Omental fat pad (tissue), 4 donors: ENCODE data around the gene TFG. TPM values are rescaled to one million over a fixed set of nuclear protein-coding genes. Genes with fewer than 3 reads are reported as not detected.

ENCODE experiments used
- ATAC-seq: fragments of 150-250 bp; one replicate; pipeline ENCODE4 v1.9.1; 2016; ENCODE audit warnings: mild to moderate bottlenecking, moderate library complexity; ENCODE audit not compliant: low FRiP score
- DNase-seq: peaks from one replicate; pipeline ENCODE4 v3.0.0-alpha.2; 2019; ENCODE audit warnings: low spot score
- total RNA-seq, 4 donors: library from RNA; depleted of rRNA; stranded (reverse); fragments of >200 nt; gene quantifications; one replicate each; pipeline ENCODE4 v1.1.0, GENCODE V29; 2016
- TF ChIP-seq, protein P1 (sequence below), 3 donors: fragments of 450-650 bp; IDR thresholded peaks; one replicate each; pipeline ENCODE4 v1.5.1; 2016 to 2017; ENCODE audit warnings: antibody characterized with exemption in 3 of 3, mild to moderate bottlenecking in 3 of 3, moderate library complexity in 2 of 3

TFG gene
- total RNA-seq, 4 donors from 2014 or later = 59.3 to 108 (median 91.3) TPM

DNA sequence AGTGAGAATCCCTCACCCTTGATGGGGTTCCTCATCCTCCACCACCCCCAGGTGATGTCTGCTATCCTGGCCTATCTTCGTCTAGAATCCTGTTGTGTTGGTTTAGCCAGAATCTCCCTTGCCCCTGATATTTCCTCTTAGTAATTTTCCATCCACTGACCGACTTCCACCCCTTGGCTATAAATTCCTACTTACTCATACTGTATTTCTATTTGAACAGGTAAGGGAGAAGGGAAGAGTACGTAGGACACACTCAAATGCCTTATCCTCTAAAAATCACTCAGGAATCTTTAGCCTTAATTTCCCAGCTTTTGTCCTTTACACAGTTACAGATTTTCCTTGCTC is 678 bp upstream of the TFG start:
- DNase-seq (no peak), ATAC-seq (no peak)
- TF ChIP-seq, protein P1, sequence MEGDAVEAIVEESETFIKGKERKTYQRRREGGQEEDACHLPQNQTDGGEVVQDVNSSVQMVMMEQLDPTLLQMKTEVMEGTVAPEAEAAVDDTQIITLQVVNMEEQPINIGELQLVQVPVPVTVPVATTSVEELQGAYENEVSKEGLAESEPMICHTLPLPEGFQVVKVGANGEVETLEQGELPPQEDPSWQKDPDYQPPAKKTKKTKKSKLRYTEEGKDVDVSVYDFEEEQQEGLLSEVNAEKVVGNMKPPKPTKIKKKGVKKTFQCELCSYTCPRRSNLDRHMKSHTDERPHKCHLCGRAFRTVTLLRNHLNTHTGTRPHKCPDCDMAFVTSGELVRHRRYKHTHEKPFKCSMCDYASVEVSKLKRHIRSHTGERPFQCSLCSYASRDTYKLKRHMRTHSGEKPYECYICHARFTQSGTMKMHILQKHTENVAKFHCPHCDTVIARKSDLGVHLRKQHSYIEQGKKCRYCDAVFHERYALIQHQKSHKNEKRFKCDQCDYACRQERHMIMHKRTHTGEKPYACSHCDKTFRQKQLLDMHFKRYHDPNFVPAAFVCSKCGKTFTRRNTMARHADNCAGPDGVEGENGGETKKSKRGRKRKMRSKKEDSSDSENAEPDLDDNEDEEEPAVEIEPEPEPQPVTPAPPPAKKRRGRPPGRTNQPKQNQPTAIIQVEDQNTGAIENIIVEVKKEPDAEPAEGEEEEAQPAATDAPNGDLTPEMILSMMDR (IDR thresholded peaks at IDR 0.05) = no peak

DNA sequence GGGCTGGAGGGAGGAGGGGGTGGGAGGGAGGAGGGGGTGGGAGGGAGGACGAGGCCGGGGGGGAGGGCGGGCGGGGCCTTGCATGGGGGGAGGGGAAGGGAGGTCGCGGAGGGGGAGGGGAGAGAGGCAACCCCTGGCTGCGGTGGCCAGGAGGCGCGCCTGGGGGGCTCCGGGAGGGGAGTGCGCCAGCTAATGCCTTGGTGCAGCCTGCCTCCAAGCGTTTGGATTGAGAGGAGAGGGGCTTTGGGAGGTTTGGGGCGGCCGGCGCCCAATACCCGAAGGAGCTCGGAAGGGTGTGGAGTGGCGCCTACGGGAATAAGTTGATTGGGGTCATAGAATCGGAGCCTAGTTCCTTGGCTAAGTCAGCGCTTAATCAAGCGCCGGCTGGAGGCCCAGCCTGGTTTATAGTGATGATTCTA is 557 bp downstream of the TFG start:
- ATAC-seq = peak; percentile 24
- TF ChIP-seq, protein P1 (IDR thresholded peaks at IDR 0.05) = no peak
- DNase-seq = no peak

DNA sequence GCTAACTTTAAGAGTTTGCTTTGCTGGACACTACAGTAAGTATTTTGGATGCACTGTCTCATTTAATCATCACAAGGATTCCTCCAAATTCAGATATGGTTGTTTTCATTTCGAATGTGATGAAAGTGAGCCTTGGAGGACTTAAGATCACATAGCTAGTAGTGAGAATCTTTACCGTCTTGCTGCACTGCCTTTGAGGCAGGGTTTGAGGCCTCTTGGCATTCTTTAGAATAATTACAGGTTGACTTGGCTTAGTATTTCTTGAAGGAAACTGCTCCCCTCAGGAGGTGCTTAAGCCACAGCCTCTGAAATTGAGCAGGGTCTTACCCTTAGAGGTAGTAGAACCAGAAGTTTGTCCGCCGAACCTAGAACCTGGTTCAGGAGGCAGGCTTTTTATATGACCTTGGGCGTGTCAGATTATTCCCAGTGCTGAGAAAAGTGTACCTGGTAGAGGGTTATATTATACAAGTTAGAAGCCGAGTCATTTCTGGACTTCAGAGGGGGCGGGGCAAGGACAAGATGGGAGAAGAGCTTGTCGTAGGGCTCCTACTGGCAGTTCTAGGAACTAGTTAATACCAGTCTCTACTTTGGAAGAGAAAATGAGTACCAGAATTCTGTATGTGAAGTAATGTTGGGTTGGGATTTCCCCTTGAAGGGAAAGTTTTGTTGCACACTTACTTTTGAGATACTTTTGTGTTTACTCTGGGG is 1.1 kb downstream of the TFG start:
- DNase-seq = no peak
- TF ChIP-seq, protein P1 (IDR thresholded peaks at IDR 0.05) = no peak
- peak; percentile 38 for ATAC-seq

DNA sequence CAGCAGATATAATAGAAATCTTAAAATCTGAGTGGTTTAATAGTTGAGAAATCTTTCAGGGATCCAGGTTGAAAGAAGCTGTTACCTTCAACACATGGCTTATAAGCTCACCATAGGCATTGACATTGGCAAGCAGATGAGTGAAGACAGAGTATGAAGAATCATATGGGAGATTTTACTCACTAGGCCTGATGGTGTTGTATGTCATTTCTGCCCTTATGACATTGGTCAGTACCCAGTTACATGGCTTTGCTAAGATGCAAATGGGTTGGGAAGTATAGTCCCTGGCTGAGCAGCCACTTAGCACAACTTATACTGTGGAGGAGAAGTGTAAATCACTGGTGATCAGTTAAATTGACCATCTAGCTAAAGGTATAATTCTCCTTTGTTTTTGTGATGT is 5.9 kb downstream of the TFG start:
- DNase-seq = no peak
- no peak for ATAC-seq
- TF ChIP-seq, protein P1 (IDR thresholded peaks at IDR 0.05) = no peak

DNA sequence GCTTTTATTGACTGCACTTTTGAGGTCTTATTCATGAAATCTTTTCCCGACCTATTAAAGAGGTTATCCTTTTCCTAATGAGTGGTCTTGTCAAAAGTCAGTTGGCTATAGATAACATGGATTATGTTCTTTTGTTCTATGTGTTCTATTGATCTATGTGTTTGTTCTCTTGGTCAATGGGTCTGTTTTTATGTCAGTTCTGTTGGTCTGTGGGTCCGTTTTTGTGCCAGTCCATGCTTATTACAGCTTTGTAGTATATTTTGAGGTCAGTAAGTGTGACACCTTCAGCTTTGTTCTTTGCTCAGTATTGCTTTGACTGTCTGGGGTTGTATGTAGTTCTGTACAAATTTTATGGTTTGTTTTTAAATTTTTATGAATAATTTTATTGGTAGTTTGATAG is 7.8 kb downstream of the TFG start:
- TF ChIP-seq, protein P1 (IDR thresholded peaks at IDR 0.05) = no peak
- DNase-seq = no peak
- no peak for ATAC-seq

DNA sequence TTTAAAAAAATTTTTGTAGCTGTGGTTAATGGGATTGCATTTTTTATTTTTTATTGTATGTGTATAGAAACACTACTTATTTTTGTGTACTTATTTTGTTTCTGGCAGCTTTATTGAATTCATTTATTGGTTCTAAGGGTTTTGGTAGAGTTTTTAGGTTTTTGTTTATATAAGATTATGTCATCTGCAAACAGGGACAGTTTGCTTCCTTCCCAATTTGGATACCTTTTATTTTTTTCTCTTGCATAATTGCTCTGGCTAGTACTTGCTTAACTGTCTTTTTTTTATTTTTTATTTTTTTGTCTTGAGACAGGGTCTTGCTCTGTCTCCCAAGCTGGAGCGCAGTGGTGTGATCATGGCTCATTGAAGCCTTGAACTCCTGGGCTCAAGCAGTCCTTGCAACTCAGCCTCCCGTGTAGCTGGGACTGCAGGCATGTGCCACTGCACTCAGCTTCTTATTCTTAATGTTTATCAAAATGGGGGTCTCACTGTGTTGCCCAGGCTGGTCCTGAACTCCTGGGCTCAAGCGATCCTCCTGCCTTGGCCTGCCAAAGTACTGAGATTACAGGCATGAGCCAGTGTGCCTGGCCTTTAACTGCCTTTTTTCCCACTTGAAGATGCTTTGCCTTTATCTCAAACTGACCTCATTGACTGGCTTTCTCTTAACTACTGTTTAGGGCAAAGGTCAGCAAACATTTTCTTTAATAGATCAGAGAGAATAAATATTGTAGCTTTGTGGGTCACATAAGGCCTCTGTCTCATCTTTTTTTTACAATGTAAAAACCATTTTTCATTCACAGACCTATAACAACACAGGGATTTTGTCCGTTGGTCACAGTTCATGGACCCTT is 8.6 kb downstream of the TFG start:
- ATAC-seq (no peak), DNase-seq (no peak)
- TF ChIP-seq, protein P1 (IDR thresholded peaks at IDR 0.05) = no peak
